COLO829 (cell line): ENCODE measurements around the gene CSTB.
A peak's percentile ranks its signal among the peaks of the same experiment; 100 is the strongest.

Experiments used
- DNase-seq: peaks from one replicate; pipeline ENCODE4 v3.0.0; 2012; ENCODE audit warnings: low spot score

The CSTB gene

DNA sequence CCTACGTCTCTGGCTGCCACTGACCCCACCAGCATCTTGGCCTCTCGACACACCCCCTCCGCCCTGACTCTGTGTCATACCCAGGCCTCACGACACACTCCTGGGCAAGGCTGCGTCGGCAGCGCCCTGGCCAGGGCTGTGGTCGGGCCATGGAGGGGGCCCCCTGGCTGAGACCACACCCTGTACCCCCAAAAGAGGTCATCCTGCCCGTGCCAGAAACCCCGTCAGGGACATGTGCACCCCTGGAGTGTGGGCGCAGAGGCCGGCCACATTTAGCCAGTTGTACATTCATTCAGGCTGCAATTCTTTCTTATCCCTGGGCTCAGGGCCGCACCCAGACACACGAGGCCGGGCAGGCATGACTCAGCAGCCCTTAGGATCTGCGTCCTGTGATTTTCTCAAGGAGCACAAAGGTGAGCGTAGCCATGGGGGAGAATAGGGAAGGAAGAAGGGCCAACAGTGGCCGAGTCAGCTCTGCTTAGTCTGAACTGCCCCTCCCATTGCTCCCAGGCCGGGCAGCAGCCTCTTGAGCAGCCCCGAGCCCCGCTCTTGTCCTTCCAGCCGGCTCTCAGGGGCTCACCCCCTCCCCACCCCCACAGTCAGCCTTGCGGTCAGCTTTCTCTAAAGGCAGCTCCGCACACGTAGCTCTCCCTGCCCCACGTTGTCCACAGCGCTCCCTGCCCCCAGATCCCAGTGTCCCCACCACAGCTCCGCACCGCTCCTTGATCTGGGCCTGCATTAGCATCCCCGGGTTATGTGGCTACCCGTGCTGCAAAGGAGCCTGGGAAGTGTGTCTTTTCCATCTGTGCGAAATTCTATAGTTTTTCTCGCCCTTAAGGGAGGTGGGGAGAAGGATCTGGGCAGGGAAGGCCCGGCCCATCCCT is 7.9 kb downstream of the CSTB start:
- peak; percentile 20 for DNase-seq

DNA sequence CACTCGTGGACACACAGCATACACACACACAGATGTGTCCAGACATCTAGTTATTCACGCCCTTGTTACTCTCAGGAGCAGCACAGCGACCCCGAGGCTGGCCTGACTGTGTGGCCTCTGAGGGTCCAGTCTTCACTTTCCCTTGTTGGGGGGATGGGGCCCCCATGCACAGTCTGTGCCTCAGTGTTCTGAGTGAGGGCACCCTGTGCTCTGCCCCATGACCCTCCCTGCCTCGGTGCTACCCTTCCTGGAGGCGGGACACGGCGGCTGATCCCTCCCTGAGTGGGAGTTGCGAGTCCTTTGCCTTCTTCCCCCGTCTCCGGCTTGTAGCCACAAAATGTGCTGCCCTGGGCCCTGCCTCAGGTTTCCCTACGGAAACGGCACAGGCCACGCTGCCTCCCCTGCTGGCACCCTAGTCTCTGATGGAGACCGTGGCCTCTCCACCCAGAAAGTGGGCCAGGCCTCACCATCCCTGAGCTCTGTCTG is 8.6 kb downstream of the CSTB start:
- no peak for DNase-seq

DNA sequence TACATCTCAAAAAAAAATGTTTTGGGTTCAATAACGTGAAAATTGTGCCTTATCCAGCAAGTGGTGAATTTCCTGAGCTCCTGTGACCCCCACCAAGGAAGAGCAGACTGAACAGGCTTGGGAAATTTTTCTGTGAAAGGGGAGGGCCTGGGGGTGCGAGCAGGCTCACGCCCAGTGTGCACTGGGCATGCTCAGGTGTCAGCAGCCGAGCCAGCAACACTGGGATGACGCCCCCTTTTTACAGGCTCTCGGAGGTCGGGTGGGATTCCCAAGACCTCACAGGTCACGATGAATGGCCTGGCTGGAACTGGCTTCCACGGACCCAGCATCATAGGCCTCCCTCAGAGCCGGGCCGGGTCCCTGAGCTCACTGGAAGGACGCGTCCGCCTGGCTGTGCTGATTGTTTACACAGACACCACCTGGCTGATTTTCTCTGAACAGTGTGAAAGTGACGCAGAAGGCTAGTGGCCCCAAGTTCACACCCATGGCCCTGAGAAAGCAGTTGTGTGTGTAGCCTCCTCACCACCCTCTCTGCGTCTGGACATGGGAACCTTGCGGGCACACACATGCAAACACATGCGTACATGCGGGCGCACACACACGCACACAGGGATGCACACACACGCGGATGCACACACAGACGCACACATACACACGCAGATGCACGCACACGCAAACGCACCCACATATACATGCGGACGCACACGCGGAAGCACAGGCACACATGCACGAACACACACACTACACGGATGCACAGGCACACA is 9.2 kb downstream of the CSTB start:
- no peak for DNase-seq

DNA sequence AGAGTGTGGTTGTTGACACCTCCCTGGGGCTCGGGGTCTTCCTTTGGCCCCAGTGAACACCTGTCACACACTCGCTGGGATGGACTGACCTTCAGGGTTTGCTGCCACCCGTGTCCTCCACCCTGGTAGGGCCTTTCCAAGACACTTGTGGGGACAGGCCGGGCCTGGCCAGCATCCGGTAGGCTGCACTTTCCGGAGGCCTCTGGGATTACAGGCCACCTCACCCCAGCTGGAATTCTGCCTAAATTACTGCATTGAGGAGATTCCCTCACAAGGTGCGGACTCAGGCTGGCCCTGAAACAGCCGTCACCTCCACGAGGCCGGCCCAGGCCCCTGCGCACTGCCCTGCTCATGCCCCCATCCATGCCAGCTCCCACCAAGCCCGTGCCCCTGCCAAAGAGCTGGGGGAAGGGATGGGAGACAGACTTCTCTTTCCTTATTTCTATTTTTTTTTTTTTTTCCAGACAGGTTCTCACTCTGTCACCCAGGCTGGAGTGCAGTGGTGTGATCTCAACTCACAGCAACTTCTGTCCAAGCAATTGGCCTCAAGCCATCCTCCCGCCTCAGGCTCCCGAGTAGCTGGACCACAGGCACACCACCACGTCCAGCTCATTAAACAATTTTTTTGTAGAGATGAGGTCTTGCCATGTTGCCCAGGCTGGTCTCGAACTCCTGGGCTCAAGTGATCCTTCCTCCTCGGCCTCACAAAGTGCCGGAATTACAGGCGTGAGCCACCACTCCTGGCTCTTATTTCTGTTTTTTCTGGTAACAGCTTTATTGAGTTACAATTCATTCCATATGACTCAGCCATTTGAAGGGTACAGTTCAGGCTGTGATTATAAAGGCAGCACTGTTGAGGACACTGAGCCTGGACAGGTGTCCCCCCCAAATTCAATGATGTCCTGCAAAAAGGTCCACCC is 11.3 kb downstream of the CSTB start:
- DNase-seq, result no peak

DNA sequence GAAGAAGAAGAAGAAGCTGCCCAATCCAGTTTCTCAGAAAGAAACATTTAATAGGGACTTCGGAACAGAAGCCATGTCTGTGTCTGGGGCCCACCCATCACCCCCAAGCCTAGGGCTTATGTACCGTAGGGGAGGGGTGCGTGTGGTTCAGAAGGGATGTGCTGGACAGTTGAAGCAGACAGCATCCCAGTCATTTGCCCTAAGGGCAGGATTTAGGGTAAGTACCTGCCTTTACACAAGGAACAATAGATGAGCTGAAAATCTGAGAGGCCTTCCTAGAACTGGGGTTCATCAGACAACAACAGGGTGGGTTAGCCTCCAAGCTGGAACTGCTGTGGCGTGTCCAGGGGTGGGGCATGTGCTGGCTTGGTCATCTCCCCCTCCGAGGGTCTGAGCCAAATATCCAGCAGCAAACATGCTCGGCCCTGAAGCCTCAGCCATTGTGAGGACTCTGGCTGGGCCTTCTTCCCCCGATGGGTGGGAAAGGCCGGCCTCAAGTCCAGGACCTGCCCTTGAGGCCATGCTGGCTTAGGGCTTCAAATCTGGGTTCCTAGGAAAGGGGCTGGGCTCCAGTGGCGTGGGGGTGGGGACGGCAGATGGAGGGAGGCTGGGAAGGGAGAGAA is 12.1 kb downstream of the CSTB start:
- DNase-seq, result no peak

DNA sequence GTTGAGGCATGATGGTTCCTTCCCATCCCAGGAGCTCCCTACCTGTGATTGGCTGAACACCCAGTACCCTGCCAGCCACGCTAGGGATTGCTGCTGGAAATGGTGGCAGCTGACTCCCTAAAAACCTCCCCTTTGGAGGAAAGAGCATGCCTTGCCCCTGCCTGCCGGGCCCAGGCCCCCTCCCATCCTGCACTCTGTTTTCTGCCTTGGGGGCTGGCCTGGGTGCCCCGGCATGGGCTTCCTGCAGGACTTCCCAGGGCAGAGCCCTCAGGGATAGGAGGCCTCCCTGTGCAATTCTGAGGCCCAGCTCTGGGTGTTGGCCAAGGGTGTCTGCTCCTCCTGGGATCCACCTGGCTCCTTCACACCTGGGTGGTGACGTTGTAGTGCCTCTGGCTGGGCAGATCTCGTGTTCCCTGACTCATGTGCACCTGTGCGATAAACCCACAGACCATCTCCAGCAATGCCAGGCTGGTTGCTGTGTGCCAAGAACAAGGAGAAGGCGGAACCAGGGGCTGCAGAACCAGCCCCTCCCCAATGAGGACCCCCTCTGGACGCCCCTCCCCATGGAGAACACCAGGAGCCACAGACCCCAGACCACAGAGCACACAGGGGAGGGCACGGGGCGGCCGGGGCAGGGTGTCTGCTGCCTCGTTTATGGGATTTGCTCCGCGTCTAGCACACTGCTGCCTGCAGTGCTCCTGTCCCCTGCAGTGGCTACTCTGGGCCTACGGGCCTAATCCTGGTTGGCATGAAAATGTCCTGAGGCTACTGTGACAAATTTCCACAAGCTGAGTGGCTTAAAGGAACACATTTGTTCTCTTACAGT is 13.6 kb downstream of the CSTB start:
- DNase-seq, result no peak

DNA sequence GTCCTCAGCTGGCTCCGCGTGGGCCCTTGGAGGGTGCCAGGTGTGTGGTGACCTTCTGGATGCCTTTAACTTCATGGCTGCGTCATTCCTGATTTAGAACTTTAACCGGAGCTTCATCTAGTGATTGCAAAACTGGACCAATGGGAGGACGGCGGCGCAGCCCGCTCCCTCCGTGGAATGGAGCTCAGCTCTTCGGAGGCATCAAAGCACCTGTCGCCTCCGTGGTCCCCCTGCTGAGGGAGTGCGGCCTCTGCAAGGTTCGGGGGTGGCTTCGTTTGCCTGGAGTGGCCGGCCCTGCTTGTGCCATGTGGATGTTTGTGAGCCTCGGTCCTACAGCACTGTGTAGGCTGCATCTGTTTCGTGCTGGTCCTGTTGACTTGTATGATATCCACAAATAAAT is 14.2 kb downstream of the CSTB start:
- no peak for DNase-seq

DNA sequence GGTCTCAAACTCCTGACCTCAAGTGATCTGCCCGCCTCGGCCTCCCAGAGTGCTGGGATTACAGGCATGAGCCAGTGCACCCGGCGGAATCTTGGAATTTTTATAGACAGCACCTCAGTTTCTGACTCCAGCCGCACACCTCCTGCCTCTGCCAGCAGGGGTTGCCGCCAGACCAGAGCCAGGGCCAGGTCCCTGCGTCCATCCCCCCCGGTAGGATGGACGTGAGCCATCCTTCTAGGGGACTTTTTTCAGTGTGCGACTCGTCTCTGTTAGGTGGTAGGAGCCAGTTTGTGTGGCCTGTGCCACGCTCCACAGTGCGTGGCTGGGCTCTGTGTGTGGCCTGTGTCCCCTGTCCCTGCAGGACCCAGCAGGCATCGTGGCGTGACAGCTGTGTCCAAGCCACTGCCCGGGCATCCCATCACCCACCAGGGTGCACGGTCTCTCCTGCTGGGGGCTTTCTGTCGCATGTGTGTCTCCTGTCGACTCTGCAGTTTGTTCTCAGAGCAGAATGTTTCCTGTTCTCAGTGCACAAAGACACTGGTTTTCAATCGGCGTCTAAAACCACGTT is 15.6 kb downstream of the CSTB start:
- no peak for DNase-seq

DNA sequence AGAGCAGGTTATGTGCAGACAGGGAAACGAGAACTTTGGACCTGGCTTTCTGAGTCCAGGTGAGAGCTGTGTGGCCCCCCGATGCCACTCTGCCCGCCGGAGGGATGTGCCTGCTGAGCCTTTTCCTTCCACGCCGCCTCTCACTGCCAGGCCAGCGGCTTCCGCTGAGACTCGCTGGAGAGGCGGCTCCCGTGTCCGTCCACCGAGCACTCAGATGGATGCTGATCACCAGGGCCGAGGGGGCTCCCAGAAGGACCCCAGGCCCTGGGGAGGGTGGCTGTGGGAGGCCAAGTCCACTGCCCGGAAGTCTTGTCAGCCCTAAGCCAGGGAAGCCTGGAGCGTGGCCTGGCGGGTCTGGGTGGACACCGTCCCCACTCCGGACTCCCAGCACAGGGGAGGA is 16.5 kb downstream of the CSTB start:
- no peak for DNase-seq

DNA sequence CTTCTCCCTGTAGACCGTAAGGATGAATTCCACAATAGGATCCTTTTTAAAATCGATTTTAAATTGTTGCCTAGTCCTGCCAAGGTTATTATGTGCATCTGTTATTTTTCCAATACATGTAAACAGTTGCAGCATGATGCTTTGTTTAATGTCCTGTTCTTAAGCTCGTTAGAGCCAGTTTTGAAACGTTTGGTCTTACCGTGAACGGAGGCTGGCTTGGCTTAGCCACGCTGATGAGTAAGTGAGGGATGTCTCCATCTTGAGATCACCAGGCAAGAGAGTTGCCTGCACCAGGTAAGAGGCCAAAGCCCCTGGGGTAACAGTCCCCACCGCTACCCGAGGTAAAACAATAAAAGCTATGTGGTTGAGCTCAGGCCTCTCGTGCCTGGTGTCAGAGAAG is 17.3 kb downstream of the CSTB start:
- no peak for DNase-seq

DNA sequence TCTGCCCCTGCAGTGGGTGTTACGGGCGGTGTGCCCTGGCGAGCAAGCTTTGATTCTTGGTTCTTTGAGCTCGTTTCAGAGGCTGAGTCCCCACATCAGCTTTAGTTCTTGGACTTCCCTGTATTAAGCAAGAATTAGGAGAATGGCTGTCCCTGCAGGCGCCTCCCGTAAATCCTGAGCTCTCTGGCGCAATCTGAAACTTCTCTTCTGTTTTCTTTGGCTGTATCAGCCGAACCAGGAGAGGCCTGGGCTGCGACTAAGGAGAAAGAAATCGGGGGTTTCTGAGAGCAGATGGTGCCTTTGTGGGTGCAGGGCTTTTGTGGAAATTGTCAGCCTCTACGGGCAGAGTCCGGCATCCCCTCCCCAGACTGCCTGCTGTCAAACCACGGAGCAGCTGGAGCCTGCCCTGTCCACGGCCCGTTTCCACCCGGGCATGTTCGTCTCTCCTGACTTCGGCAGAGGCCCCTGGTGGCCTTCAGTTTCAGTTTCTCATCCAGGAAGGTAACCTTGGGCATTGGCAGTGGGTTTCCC is 17.9 kb downstream of the CSTB start:
- DNase-seq, result no peak

DNA sequence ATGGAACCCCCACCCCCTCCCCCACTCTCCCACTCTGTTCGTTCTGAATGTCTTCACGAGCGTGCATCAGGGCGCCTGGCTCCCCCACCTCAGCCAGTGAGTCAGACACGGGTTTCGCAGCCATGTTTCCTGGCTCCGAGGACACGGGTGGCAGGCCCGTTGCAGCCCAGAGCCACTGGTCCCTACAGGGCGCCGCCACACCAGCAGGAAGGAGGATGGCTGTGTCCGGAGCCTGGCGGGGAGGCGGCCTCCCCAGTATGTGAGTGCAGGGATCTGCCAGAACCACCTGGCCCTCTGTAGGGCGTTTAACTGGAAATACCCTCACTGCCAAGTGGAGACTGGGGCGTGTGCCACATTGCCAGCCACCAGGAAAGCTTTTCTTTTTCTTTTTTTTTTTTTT is 18.5 kb downstream of the CSTB start:
- DNase-seq, result no peak

DNA sequence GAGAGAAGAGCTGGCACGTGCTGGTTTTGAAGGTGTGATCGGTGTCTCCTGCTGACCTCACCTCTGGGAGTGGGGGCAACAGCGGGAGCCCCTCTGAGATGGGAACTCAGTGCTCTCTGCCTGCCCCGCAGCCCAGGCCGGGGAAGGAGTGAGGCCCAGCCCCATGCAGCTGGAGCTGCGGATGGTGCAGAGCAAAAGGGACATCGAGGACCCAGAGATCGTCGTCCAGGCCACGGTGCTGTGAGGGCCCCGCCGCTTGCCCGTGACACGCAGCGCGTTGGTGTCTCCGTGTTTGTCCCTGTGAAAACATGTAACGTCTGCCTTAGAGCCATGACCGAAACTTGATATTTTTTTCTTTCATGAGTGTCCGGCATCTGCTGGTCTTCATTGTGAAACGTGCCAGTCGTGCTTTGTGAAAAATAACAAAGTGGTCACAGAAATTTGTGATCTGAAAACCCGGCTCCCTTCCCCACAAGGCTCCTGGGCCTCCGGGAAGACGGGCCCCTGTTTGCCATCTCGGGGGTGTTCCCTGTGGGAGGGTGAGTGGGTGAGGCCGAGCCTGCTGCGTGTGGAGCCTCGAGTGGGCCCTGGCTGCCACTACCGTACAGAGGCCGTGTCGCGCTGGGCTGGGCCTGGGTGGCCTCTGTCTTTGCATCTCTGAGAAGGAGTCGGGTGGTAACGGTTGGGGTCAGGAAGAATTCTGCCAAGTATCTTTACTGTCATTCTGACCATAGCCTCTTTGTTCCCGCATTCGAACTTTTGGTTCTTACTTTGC is 20.1 kb downstream of the CSTB start:
- no peak for DNase-seq

DNA sequence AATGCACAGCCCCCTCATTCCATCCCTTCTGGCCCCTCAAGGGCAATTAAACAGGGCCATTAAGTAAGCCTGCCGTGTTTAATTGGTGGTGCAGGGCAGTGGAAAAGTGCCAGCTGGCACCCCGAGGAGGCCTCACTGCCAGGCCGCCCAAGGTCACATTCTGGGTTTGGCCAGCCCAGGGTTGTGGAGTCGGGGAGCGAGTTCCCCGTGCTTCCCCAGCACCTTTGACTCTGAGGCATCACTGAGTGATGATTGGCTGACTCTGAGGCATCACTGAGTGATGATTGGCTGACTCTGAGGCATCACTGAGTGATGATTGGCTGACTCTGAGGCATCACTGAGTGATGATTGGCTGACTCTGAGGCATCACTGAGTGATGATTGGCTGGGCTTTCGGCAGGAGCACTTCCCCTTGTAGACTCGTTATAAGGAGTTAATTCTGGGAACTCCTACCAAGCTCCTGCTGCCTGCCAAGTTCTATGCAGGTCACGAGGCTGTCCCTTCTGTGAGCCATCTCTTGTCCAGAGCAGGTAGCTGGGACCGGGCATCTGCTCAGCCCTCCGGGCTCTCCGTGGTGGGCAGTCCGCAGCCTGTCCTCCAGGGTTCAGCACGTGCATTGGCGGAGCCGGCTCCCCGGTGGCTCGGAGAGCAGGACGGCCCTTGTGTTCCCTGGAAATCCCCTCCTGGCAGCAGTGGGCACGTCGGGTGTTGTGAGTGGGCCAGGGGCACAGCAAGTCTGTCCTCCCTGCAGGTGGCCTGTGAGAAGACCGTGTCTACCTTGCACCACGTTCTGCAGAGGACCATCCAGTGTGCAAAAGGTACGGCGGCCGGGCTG is 20.9 kb downstream of the CSTB start:
- no peak for DNase-seq

DNA sequence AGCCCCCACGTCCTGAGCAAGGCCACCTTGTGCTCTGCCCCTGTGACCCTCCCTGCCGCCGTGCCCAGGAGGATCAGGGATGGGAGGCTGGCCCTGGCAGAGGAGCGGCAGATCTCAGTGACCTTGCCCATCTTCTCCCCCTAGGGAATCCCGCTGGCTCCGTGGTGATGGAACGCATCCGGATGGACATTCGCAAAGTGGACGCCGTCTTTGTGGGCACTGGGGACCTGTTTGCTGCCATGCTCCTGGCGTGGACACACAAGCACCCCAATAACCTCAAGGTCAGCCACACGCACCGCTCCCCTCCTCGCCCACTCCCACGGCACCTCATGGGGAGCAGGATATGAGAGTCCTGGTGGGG is 22.7 kb downstream of the CSTB start:
- DNase-seq, result no peak

DNA sequence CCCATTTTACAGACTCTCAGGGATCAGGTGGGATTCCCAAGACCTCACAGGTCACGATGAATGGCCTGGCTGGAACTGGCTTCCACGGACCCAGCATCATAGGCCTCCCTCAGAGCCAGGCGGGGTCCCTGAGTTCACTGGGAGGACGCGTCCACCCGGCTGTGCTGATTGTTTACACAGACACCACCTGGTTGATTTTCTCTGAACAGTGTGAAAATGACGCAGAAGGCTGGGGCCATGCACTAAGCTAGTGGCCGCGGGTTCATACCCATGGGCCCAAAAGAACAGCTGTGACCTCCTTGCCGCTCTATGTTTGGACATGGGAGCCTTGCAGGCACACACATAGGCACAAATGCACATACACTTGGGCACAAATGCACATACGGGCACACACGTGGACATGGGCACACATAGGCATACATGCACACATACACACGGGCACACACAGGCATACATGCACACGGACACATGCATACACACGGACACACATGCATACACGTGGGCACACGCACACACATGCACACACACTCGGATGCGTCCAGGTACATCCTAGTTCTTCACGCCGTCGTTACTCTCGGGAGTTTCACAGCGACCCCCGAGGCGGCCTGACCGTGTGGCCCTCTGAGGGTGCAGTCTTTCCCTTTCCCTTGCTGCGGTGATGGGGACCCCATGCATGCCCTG is 23.2 kb downstream of the CSTB start:
- no peak for DNase-seq

DNA sequence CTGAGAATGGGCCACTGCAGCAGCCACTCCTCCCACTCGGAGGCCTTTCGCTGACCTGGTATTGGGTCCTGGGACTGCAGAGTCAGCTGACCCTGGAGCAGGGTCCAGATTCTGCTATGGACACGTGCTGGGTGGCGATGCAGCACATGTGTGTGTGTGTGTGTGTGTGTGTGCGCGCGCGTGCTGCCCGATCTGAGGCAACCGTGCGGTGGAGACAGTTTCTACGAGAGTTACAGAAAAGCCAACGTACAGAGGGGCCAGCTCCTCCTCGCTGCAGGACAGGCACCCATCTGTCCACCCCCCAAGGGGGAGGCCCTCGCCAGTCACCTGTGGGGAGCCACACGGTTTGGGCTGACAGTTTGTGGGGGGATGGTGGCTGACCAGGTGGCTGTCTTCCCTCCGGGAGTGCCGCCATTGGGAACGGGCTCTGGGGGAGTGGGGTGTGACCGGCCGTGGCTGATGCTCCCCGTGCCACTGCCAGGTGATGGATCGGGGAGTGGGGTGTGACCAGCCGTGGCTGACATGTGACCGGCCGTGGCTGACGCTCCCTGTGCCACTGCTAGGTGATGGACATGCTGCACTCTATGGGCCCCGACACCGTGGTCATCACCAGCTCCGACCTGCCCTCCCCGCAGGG is 24.0 kb downstream of the CSTB start:
- DNase-seq, result no peak
